ENCODE measurements around the gene UGDH. TPM values are rescaled to one million over a fixed set of nuclear protein-coding genes. Genes with fewer than 3 reads are reported as not detected.

The UGDH gene
- total and polyA plus RNA-seq, 2 of the 8 experiments (the other 6 are each of a cell fraction or from before 2014, with no cell fraction given) = 32.0 to 128 TPM

- Histone ChIP-seq H3K4ac (replicated peaks; ENCODE audit: insufficient read length, low read depth, low read length) (no peak overlapping the region), H3K14ac (ENCODE audit: insufficient read length) (no peak overlapping the region), H2BK12ac (ENCODE audit: low read depth, low read length) (no peak overlapping the region), H3K79me1 (ENCODE audit: low read depth, low read length) (no peaks in the 10 kb centered on the region), H3K18ac (ENCODE audit: extremely low read depth, low read length) (no peak overlapping the region), H3K4me2 (ENCODE audit: insufficient read depth in 1 of 2, low read depth in 2 of 2, low read length in 2 of 2) (no peak overlapping the region), H3K27ac (ENCODE audit: low read depth, low read length) (no peak overlapping the region), H4K5ac (ENCODE audit: insufficient read length, low read depth, low read length) (no peak overlapping the region), H3K79me2 (ENCODE audit: control insufficient read depth in 1 of 2, insufficient read depth in 2 of 2, low read length in 2 of 2) (no peaks in the 10 kb centered on the region), H3K56ac (replicated peaks; ENCODE audit: insufficient read length, low read depth, low read length) (no peak overlapping the region), H3K9ac (replicated peaks in 1 of 4; ENCODE audit: extremely low read depth in 1 of 4, low read depth in 3 of 4, low read length in 3 of 4) (no peak overlapping the region), H3K9me3 (ENCODE audit: insufficient read depth in 2 of 2, low read depth in 1 of 2, low read length in 1 of 2) (no peaks in the 10 kb centered on the region), H2AK5ac (ENCODE audit: low read depth, low read length) (no peak overlapping the region), H3K27me3 (replicated peaks in 1 of 4; ENCODE audit: control insufficient read depth in 3 of 4, extremely low read depth in 1 of 4, insufficient read depth in 3 of 4, low read length in 3 of 4) (no peaks in the 10 kb centered on the region), H4K91ac (replicated peaks; ENCODE audit: insufficient read length, low read length) (no peak overlapping the region), H3K36me3 (ENCODE audit: control insufficient read depth in 2 of 4, insufficient read depth in 4 of 4, low read length in 3 of 4) (no peaks in the 10 kb centered on the region), H2BK120ac (replicated peaks; ENCODE audit: low read depth, low read length) (no peak overlapping the region), H2BK5ac (ENCODE audit: low read depth, low read length) (no peak overlapping the region), H3K4me3 (ENCODE audit: extremely low read depth in 1 of 4, insufficient read depth in 2 of 4, low read depth in 3 of 4, low read length in 4 of 4) (no peak overlapping the region), H2AFZ (ENCODE audit: low read length) (no peak overlapping the region), H4K8ac (ENCODE audit: extremely low read depth, insufficient read depth, low read length) (no peak overlapping the region), H2BK15ac (ENCODE audit: low read length) (no peak overlapping the region), H3K23me2 (ENCODE audit: low read depth, low read length) (no peaks in the 10 kb centered on the region), H4K20me1 (replicated peaks in 1 of 2; ENCODE audit: control insufficient read depth in 1 of 2, insufficient read depth in 2 of 2, low read length in 2 of 2) (peaks cover 0 to 1% of the 10 kb centered on the region in 2 experiments), H3K23ac (ENCODE audit: insufficient read length) (no peak overlapping the region), H2BK20ac (ENCODE audit: low read length) (no peak overlapping the region), H3K4me1 (replicated peaks in 1 of 4; ENCODE audit: control insufficient read depth in 3 of 4, insufficient read depth in 4 of 4, low read length in 3 of 4) (peaks cover 0 to 9% (median 5%) of the 10 kb centered on the region in 4 experiments; a peak in 4 of 7 replicates)
- FAIRE-seq (no peak), DNase-seq (ENCODE audit: low read depth in 1 of 2, low spot score in 2 of 2) (no peak)
- ChIA-PET CTCF (ENCODE audit: partially characterized antibody) (interaction anchor here (1.0 to 1.1 kb wide), 2 partner anchors 23 to 73 kb away, joined by 4 read pairs; no protein-coding TSS in a partner anchor), POLR2A (ENCODE audit: partially characterized antibody) (interaction anchor here (0.8 to 1.5 kb wide), 6 partner anchors 9 to 167 kb away, joined by 3 to 6 read pairs (median 3); partner anchors contain the start of gene UGDH)
- WGBS, 2 experiments (ENCODE audit: extremely low coverage in 1 of 2, insufficient coverage in 1 of 2, insufficient read length in 1 of 2, insufficient replicate concordance in 2 of 2, low coverage in 1 of 2, low lambda C conversion rate in 2 of 2, missing lambda C conversion rate in 1 of 2) = 83% methylated on average over 7 of the region's 7 CpGs; no CpG with 5 or more reads in 1 of the 2 experiments
- TF ChIP-seq KDM5A (IDR thresholded peaks at IDR 0.05; ENCODE audit: low read length) (no peak), CEBPB (IDR thresholded peaks at IDR 0.05; ENCODE audit: low read depth, low read length) (0 out of 2 replicates have a peak, but pooled peaks have one; percentile 28)
Observed at GRCh38 chr4:39541987-39542610, 14.9 kb upstream of the UGDH start.

Measured in H1 (cell line).